HL-60 (cell line): ENCODE results near the gene FMNL2.

Experiments
- CTCF ChIP-seq: IDR thresholded peaks from one replicate; pipeline ENCODE4 v1.5.1; 2011; ENCODE audit warnings: low read length, control low read depth, inconsistent platforms; ENCODE audit not compliant: insufficient read depth
- POLR2AphosphoS5 ChIP-seq: IDR thresholded peaks from 2 replicates; pipeline ENCODE4 v1.6.1; 2012; ENCODE audit warnings: low read depth
- REST ChIP-seq: IDR thresholded peaks from 2 replicates; pipeline ENCODE4 v1.6.1; 2012; ENCODE audit warnings: low read depth; ENCODE audit not compliant: insufficient replicate concordance
- SPI1 ChIP-seq: IDR thresholded peaks from 2 replicates; pipeline ENCODE4 v1.6.1; 2012; ENCODE audit warnings: low read depth, mild to moderate bottlenecking, borderline replicate concordance

- TF ChIP-seq POLR2AphosphoS5, result no peak
- TF ChIP-seq CTCF, result no peak
- no peak for TF ChIP-seq SPI1
- no peak for TF ChIP-seq REST
Measured at GRCh38 chr2:152335726-152336118, 748 bp downstream of the FMNL2 start.
